H1 (cell line): Measurements from ENCODE around the gene AHSP.

Experiments
- ATF2 ChIP-seq: IDR thresholded peaks from 2 replicates; pipeline ENCODE4 v1.6.1; 2012; ENCODE audit warnings: low read length, inconsistent platforms
- CTCF ChIP-seq, 3 experiments: IDR thresholded peaks; 1 replicate in 2 of 3; 2 replicates in 1 of 3; pipeline versions ENCODE4 v1.5.1 to v1.6.1; 2011; ENCODE audit warnings: low read length in 3 of 3, mild to moderate bottlenecking in 3 of 3, inconsistent platforms in 2 of 3, low read depth in 1 of 3, moderate library complexity in 1 of 3; ENCODE audit not compliant: insufficient read depth in 1 of 3; ENCODE audit errors: control extremely low read depth in 1 of 3
- POLR2A ChIP-seq, 2 experiments: IDR thresholded peaks; 1 replicate in 1 of 2; 2 replicates in 1 of 2; pipeline ENCODE4 v1.6.1; 2011; ENCODE audit warnings: low read depth in 2 of 2, low read length in 2 of 2, mild to moderate bottlenecking in 2 of 2; ENCODE audit errors: control extremely low read depth in 1 of 2
- POLR2AphosphoS5 ChIP-seq: IDR thresholded peaks from 2 replicates; pipeline ENCODE4 v1.6.1; 2011; ENCODE audit warnings: low read depth, low read length
- RXRA ChIP-seq: IDR thresholded peaks from 2 replicates; pipeline ENCODE4 v1.6.1; 2011; ENCODE audit warnings: low read depth, mild to moderate bottlenecking, low read length, moderate library complexity; ENCODE audit not compliant: insufficient read depth
- SIRT6 ChIP-seq: IDR thresholded peaks from one replicate; pipeline ENCODE4 v1.7.1; 2012; ENCODE audit warnings: low read length, inconsistent platforms
- SIX5 ChIP-seq: IDR thresholded peaks from 2 replicates; pipeline ENCODE4 v1.6.1; 2011; ENCODE audit warnings: mild to moderate bottlenecking, low read depth, low read length
- TAF1 ChIP-seq: IDR thresholded peaks from 2 replicates; pipeline ENCODE4 v1.6.1; 2011; ENCODE audit warnings: mild to moderate bottlenecking, low read depth, low read length
- ZNF274 ChIP-seq: IDR thresholded peaks from 2 replicates; pipeline ENCODE4 v1.7.0; 2012; ENCODE audit warnings: low read length, borderline replicate concordance; ENCODE audit errors: extremely low read depth
- TF ChIP-seq, protein P1 (sequence below): IDR thresholded peaks from 2 replicates; pipeline ENCODE4 v1.6.1; 2012; ENCODE audit warnings: inconsistent platforms

- TF ChIP-seq SIX5 (no peak), CTCF (IDR thresholded peaks at IDR 0.05; ENCODE audit: control extremely low read depth in 1 of 3, insufficient read depth in 1 of 3, low read depth in 1 of 3, low read length in 3 of 3) (no peak), ATF2 (no peak), POLR2A (IDR thresholded peaks at IDR 0.05; ENCODE audit: control extremely low read depth in 1 of 2, low read depth in 2 of 2, low read length in 2 of 2) (no peak), TAF1 (no peak), SIRT6 (no peak), RXRA (no peak), ZNF274 (no peak), POLR2AphosphoS5 (no peak)
- TF ChIP-seq, protein P1, sequence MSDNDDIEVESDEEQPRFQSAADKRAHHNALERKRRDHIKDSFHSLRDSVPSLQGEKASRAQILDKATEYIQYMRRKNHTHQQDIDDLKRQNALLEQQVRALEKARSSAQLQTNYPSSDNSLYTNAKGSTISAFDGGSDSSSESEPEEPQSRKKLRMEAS, result no peak
Measured at GRCh38 chr16:31484491-31485171, 43.1 kb upstream of the AHSP start.
